Sigmoid colon (tissue), 4 donors: Measurements from ENCODE around the gene UBQLN1.

Experiments
- EP300 ChIP-seq, 4 donors: sonication (generic); formaldehyde crosslinking; IDR thresholded peaks; one replicate each; pipeline ENCODE4 v1.6.1; 2017; ENCODE audit warnings: antibody characterized with exemption in 4 of 4
- POLR2A ChIP-seq, 2 donors: fragments of 450-650 bp; IDR thresholded peaks; one replicate each; pipeline ENCODE4 v1.6.1; 2016; ENCODE audit warnings: antibody characterized with exemption in 2 of 2, mild to moderate bottlenecking in 2 of 2, moderate library complexity in 2 of 2
- POLR2AphosphoS5 ChIP-seq, 4 donors: sonication (generic); formaldehyde crosslinking; IDR thresholded peaks; one replicate each; pipeline ENCODE4 v1.6.1; 2017; ENCODE audit warnings: antibody characterized with exemption in 4 of 4
- TF ChIP-seq, protein P1 (sequence below), 4 experiments: fragments of 450-650 bp in 3 of 4; fragments of 200-600 bp in 1 of 4; IDR thresholded peaks; one replicate each; pipeline ENCODE4 v1.5.1; 2016 to 2019; ENCODE audit warnings: antibody characterized with exemption in 4 of 4, mild to moderate bottlenecking in 3 of 4, moderate library complexity in 2 of 4

DNA sequence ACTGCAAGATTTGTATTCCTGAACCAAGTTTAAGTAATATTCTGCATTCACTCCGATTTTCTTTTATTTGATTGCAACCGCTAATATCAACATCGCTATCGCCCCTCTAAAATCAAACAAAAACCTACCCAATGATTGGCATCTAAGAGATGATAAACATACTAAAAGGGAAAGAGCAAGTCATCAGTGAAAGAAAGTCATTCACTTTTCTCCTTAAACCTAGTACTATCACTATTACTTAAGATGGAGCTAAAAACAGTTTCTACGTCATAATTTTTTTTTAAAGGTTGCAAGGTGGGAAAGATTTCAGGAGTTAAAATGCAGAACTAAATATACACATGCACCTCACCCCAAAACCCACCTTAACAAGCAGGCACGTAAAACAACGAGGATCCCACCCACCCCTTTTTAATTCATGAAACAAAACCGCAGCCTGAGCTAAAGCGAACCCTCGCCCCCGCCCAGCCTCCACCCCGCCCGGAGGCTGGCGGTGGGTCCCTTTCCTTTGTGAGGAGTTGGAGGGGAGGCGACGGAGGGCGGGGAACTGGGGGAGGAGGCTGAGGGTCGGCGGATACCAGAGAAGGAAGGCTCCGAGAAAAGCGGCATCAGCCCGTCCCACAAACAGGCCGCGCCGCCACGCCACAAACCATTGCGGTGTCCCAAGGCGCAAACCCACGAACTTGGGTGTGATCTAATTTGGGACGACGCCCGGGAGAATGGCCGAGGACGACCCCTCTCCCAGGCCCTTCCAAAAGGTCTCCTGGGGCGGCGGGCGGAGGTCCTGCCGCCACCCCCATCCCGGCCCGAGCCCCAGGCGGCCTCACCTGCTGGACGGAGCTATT is 861 bp downstream of the UBQLN1 start:
- TF ChIP-seq, protein P1, sequence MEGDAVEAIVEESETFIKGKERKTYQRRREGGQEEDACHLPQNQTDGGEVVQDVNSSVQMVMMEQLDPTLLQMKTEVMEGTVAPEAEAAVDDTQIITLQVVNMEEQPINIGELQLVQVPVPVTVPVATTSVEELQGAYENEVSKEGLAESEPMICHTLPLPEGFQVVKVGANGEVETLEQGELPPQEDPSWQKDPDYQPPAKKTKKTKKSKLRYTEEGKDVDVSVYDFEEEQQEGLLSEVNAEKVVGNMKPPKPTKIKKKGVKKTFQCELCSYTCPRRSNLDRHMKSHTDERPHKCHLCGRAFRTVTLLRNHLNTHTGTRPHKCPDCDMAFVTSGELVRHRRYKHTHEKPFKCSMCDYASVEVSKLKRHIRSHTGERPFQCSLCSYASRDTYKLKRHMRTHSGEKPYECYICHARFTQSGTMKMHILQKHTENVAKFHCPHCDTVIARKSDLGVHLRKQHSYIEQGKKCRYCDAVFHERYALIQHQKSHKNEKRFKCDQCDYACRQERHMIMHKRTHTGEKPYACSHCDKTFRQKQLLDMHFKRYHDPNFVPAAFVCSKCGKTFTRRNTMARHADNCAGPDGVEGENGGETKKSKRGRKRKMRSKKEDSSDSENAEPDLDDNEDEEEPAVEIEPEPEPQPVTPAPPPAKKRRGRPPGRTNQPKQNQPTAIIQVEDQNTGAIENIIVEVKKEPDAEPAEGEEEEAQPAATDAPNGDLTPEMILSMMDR (IDR thresholded peaks at IDR 0.05), result no peak
- TF ChIP-seq POLR2AphosphoS5 (IDR thresholded peaks at IDR 0.05), result no peak
- TF ChIP-seq EP300 (IDR thresholded peaks at IDR 0.05), result no peak
- TF ChIP-seq POLR2A (IDR thresholded peaks at IDR 0.05), result no peak
